IMR-90 (cell line): ENCODE data around the gene CDH16. TPM values are rescaled to one million over a fixed set of nuclear protein-coding genes. Genes with fewer than 3 reads are reported as not detected.

ENCODE experiments used
- ATAC-seq: fragments of 200-7000 bp; cut with Tn5 transposase; 2 replicates; pipeline ENCODE4 v1.9.1; 2020; ENCODE audit warnings: low read depth, mild to moderate bottlenecking, moderate library complexity
- BruUV-seq: library from RNA; stranded (reverse); fragments of 400-500 nt; replicated peaks from 2 replicates; lab custom pipeline; 2021; lab: Mats Ljungman, UMichigan
- CTCF ChIA-PET: fragments of 300-600 bp; formaldehyde crosslinking; extraction: SDS; loops from one replicate; lab custom pipeline; 2021; ENCODE audit warnings: antibody characterized with exemption; lab: Yijun Ruan, JAX
- POLR2A ChIA-PET: fragments of 300-600 bp; sonication (Branson Sonifier 250); formaldehyde crosslinking; loops from one replicate; lab custom pipeline; 2022; ENCODE audit warnings: antibody characterized with exemption; ENCODE audit not compliant: unreplicated experiment; lab: Charles Lee
- DNase-seq: peaks from one replicate; pipeline ENCODE4 v3.0.0; 2013
- H2AFZ ChIP-seq: replicated peaks from 2 replicates; pipeline ENCODE3; 2013; ENCODE audit warnings: low read length, mild to moderate bottlenecking; ENCODE audit not compliant: poor library complexity
- H2AK5ac ChIP-seq: 2 replicates; pipeline ENCODE4 v1.6.1; 2013; ENCODE audit warnings: low read depth, low read length, inconsistent platforms
- H2AK9ac ChIP-seq: replicated peaks from 2 replicates; pipeline ENCODE3; 2013; ENCODE audit warnings: mild to moderate bottlenecking, low read depth, low read length, moderate library complexity; ENCODE audit not compliant: poor library complexity
- H2BK120ac ChIP-seq: 2 replicates; pipeline ENCODE4 v1.6.1; 2013; ENCODE audit warnings: low read depth, low read length, inconsistent platforms
- H2BK15ac ChIP-seq: 3 replicates; pipeline ENCODE4 v1.6.1; 2013; ENCODE audit warnings: low read depth, low read length, inconsistent platforms
- H2BK20ac ChIP-seq: 2 replicates; pipeline ENCODE4 v1.6.1; 2013; ENCODE audit warnings: low read depth, mild to moderate bottlenecking, inconsistent platforms, low read length, moderate library complexity
- H2BK5ac ChIP-seq: 2 replicates; pipeline ENCODE4 v1.6.1; 2013; ENCODE audit warnings: mild to moderate bottlenecking, low read depth, low read length, inconsistent platforms; ENCODE audit not compliant: poor library complexity, severe bottlenecking
- H3K14ac ChIP-seq: replicated peaks from 2 replicates; pipeline ENCODE4 v1.6.1; 2013; ENCODE audit warnings: low read depth, low read length, inconsistent platforms
- H3K18ac ChIP-seq: 2 replicates; pipeline ENCODE4 v1.6.1; 2013; ENCODE audit warnings: low read depth, low read length, control low read depth
- H3K23ac ChIP-seq: 2 replicates; pipeline ENCODE4 v1.6.1; 2013; ENCODE audit warnings: low read depth, low read length, inconsistent platforms
- H3K27ac ChIP-seq: 2 replicates; pipeline ENCODE4 v1.5.1; 2013; ENCODE audit warnings: mild to moderate bottlenecking, control low read depth, low read length; ENCODE audit not compliant: insufficient read depth
- H3K27me3 ChIP-seq: 2 replicates; pipeline ENCODE4 v1.6.1; 2013; ENCODE audit warnings: low read length; ENCODE audit not compliant: control insufficient read depth, insufficient read depth
- H3K36me3 ChIP-seq: 2 replicates; pipeline ENCODE4 v1.6.1; 2013; ENCODE audit warnings: low read length, mixed read lengths; ENCODE audit not compliant: control insufficient read depth, insufficient read depth
- H3K4ac ChIP-seq: 2 replicates; pipeline ENCODE4 v1.6.1; 2013; ENCODE audit warnings: low read depth, low read length, inconsistent platforms
- H3K4me1 ChIP-seq: 2 replicates; pipeline ENCODE4 v1.6.1; 2013; ENCODE audit warnings: low read length, mixed read lengths; ENCODE audit not compliant: control insufficient read depth, insufficient read depth
- H3K4me2 ChIP-seq: 2 replicates; pipeline ENCODE4 v1.6.1; 2013; ENCODE audit warnings: low read depth, mild to moderate bottlenecking, control low read depth, low read length, moderate library complexity
- H3K4me3 ChIP-seq: 2 replicates; pipeline ENCODE4 v1.5.1; 2013; ENCODE audit warnings: low read depth, mild to moderate bottlenecking, control low read depth, low read length, moderate library complexity; ENCODE audit not compliant: insufficient read depth
- H3K56ac ChIP-seq: 2 replicates; pipeline ENCODE4 v1.6.1; 2013; ENCODE audit warnings: low read length, inconsistent platforms; ENCODE audit not compliant: insufficient read depth; ENCODE audit errors: extremely low read depth
- H3K79me1 ChIP-seq, 2 experiments: 2 replicates each; pipeline ENCODE4 v1.6.1; 2013; ENCODE audit warnings: low read length in 2 of 2, inconsistent platforms in 1 of 2, low read depth in 1 of 2
- H3K9ac ChIP-seq: 2 replicates; pipeline ENCODE4 v1.6.1; 2013; ENCODE audit warnings: low read depth, low read length, control low read depth
- H3K9me1 ChIP-seq: 2 replicates; pipeline ENCODE4 v1.6.1; 2013; ENCODE audit warnings: low read length, inconsistent platforms; ENCODE audit not compliant: insufficient read depth
- H3K9me3 ChIP-seq: 2 replicates; pipeline ENCODE4 v1.6.1; 2013; ENCODE audit warnings: low read length; ENCODE audit not compliant: control insufficient read depth, insufficient read depth
- H4K20me1 ChIP-seq: 2 replicates; pipeline ENCODE4 v1.6.1; 2013; ENCODE audit warnings: low read length, inconsistent platforms; ENCODE audit not compliant: insufficient read depth
- H4K5ac ChIP-seq: 2 replicates; pipeline ENCODE4 v1.6.1; 2013; ENCODE audit warnings: mild to moderate bottlenecking, low read depth, low read length, control low read depth
- H4K8ac ChIP-seq, 2 experiments: 2 replicates each; pipeline ENCODE4 v1.6.1; 2013; ENCODE audit warnings: low read depth in 2 of 2, low read length in 2 of 2, control low read depth in 1 of 2, inconsistent platforms in 1 of 2
- H4K91ac ChIP-seq: 2 replicates; pipeline ENCODE4 v1.6.1; 2013; ENCODE audit warnings: low read depth, low read length, inconsistent platforms; ENCODE audit not compliant: insufficient read depth
- CEBPB ChIP-seq: IDR thresholded peaks from 2 replicates; pipeline ENCODE4 v1.6.1; 2012; ENCODE audit warnings: low read depth, low read length, improper control_type of control experiment
- NFE2L2 ChIP-seq: fragments of 150-350 bp; IDR thresholded peaks from 2 replicates; pipeline ENCODE4 v1.6.1; 2016; ENCODE audit warnings: low read depth, mild to moderate bottlenecking, low read length
- WGBS, 2 experiments: methylation state at CpG; one replicate each; pipeline versions ENCODE4 v1.1.5 to v1.1.7; 2013; ENCODE audit warnings: missing lambda C conversion rate in 2 of 2; ENCODE audit not compliant: insufficient read length in 1 of 2; ENCODE audit errors: extremely low coverage in 2 of 2; 5-methylcytosine and 5-hydroxymethylcytosine counted together
- dilution Hi-C: fragments of 300-500 bp; cut with HindIII; formaldehyde crosslinking; loops from one replicate; pipeline ENCODE4 v1.14.3; 2018; ENCODE audit warnings: low sequenced_read_pairs; ENCODE audit not compliant: unreplicated experiment
- in situ Hi-C: fragments of 300-500 bp; cut with MboI; formaldehyde crosslinking; loops from 3 replicates; pipeline ENCODE4 v1.14.3; 2019; ENCODE audit warnings: low sequenced_read_pairs, inconsistent platforms, mixed read lengths
- intact Hi-C: fragments of 100-400 bp; cut with micrococcal nuclease; formaldehyde crosslinking; loops from 2 replicates; pipeline ENCODE4 v1.10.0; 2022
- polyA plus RNA-seq, 3 experiments: library from polyadenylated mRNA; depleted of rRNA; stranded (reverse); fragments of >200 nt; gene quantifications; 2 replicates each; pipeline ENCODE4 v1.2.3, GENCODE V29; 2012; ENCODE audit warnings: low replicate concordance in 1 of 3
- total RNA-seq: library from RNA; depleted of rRNA; stranded (reverse); fragments of >200 nt; gene quantifications from 2 replicates; pipeline ENCODE4 v1.2.3, GENCODE V29; 2012

The CDH16 gene
- total and polyA plus RNA-seq, 2 of the 4 experiments (the other 2 are of a cell fraction) = not detected

GRCh38 chr16:66930189-66930588 lies 11.5 kb upstream of the CDH16 start:
- H3K4me1 ChIP-seq = peaks cover 28% of the 10 kb centered on the region
- H3K9me3 ChIP-seq = no peaks in the 10 kb centered on the region
- no peak overlapping the region for H3K18ac ChIP-seq
- H2BK120ac ChIP-seq = no peak overlapping the region
- TF ChIP-seq NFE2L2 (no peak), CEBPB (peak; percentile 89)
- in situ Hi-C loops (loop anchor here (5.0 kb wide), 1 partner anchor 33 kb away; no protein-coding TSS in a partner anchor), intact Hi-C loops (no loop called here), dilution Hi-C loops (no loop called here)
- no peak overlapping the region for H2AFZ ChIP-seq
- no peak overlapping the region for H2AK9ac ChIP-seq
- peaks cover 2% of the 10 kb centered on the region; the same call in 1 of the 2 replicates for H3K27me3 ChIP-seq
- H3K27ac ChIP-seq = no peak overlapping the region
- no peak overlapping the region for H3K9ac ChIP-seq
- no peak overlapping the region for H3K14ac ChIP-seq
- WGBS, 2 experiments = 100% methylated on average over 1 of the region's 4 CpGs; no CpG with 5 or more reads in 1 of the 2 experiments
- H3K36me3 ChIP-seq = peaks cover 8% of the 10 kb centered on the region
- H2BK20ac ChIP-seq = no peak overlapping the region
- H3K23ac ChIP-seq = no peak overlapping the region
- H2BK5ac ChIP-seq = no peak overlapping the region
- ATAC-seq (no peak), DNase-seq (peak; percentile 85)
- no peak overlapping the region for H3K4ac ChIP-seq
- BruUV-seq = no TSS peak
- H4K5ac ChIP-seq = no peak overlapping the region
- H3K4me3 ChIP-seq = no peak overlapping the region
- POLR2A ChIA-PET = no interaction called here
- peaks cover 12 to 33% of the 10 kb centered on the region in 2 experiments for H3K79me1 ChIP-seq
- H2AK5ac ChIP-seq = no peak overlapping the region
- H3K56ac ChIP-seq = no peak overlapping the region
- peaks cover 36% of the 10 kb centered on the region for H3K9me1 ChIP-seq
- no peak overlapping the region for H4K8ac ChIP-seq
- H4K91ac ChIP-seq = no peak overlapping the region
- H3K4me2 ChIP-seq = no peak overlapping the region
- peaks cover 19% of the 10 kb centered on the region for H4K20me1 ChIP-seq
- CTCF ChIA-PET = no interaction called here
- no peak overlapping the region for H2BK15ac ChIP-seq
